Panc1 (cell line): Measurements from ENCODE around the gene SLC44A3. TPM values are rescaled to one million over a fixed set of nuclear protein-coding genes. Genes with fewer than 3 reads are reported as not detected.

Experiments used
- ATAC-seq: fragments of 200-7000 bp; cut with Tn5 transposase; 2 replicates; pipeline ENCODE4 v1.9.1; 2020; ENCODE audit warnings: mild to moderate bottlenecking, moderate library complexity
- BruUV-seq: library from RNA; stranded (reverse); fragments of 400-500 nt; replicated peaks from 2 replicates; lab custom pipeline; 2021; lab: Mats Ljungman, UMichigan
- CTCF ChIA-PET: fragments of 300-600 bp; sonication (Branson Sonifier 250); formaldehyde crosslinking; loops from one replicate; lab custom pipeline; 2022; ENCODE audit warnings: antibody characterized with exemption; lab: Charles Lee
- POLR2A ChIA-PET: fragments of 300-600 bp; sonication (Branson Sonifier 250); formaldehyde crosslinking; loops from one replicate; lab custom pipeline; 2022; ENCODE audit warnings: antibody characterized with exemption; lab: Charles Lee
- DNase-seq: peaks from one replicate; pipeline ENCODE4 v3.0.0-alpha.2; 2010; ENCODE audit warnings: low read depth, low spot score
- H3K27ac ChIP-seq: 2 replicates; pipeline ENCODE4 v1.5.1; 2011; ENCODE audit warnings: mild to moderate bottlenecking, low read length, inconsistent platforms
- H3K27me3 ChIP-seq: fragments of 200-500 bp; sonication (Bioruptor generic); 2 replicates; pipeline ENCODE4 v1.6.0; 2014; ENCODE audit warnings: low read length, inconsistent platforms; ENCODE audit not compliant: control insufficient read depth, insufficient read depth
- H3K36me3 ChIP-seq: fragments of 200-500 bp; sonication (Bioruptor generic); 2 replicates; pipeline ENCODE4 v1.5.1; 2014; ENCODE audit warnings: inconsistent platforms, mild to moderate bottlenecking, low read length, moderate library complexity; ENCODE audit not compliant: control insufficient read depth, insufficient read depth
- H3K4me1 ChIP-seq: 2 replicates; pipeline ENCODE4 v1.5.1; 2011; ENCODE audit warnings: inconsistent platforms, mild to moderate bottlenecking, low read length, moderate library complexity; ENCODE audit not compliant: control insufficient read depth, insufficient read depth
- H3K4me3 ChIP-seq, 2 experiments: 2 replicates each; pipeline ENCODE4 v1.5.1; 2011 to 2012; ENCODE audit warnings: low read depth in 2 of 2, low read length in 2 of 2, mild to moderate bottlenecking in 2 of 2, inconsistent platforms in 1 of 2, moderate library complexity in 1 of 2
- H3K9me3 ChIP-seq: fragments of 200-500 bp; sonication (Bioruptor generic); 2 replicates; pipeline ENCODE4 v1.5.1; 2014; ENCODE audit warnings: low read depth, mild to moderate bottlenecking, inconsistent platforms, low read length, moderate library complexity; ENCODE audit not compliant: control insufficient read depth, insufficient read depth
- POLR2AphosphoS5 ChIP-seq: IDR thresholded peaks from 2 replicates; pipeline ENCODE4 v1.6.1; 2012; ENCODE audit warnings: mild to moderate bottlenecking, low read depth, low read length, moderate library complexity
- SIN3A ChIP-seq: IDR thresholded peaks from 2 replicates; pipeline ENCODE4 v1.6.1; 2012; ENCODE audit warnings: low read depth, mild to moderate bottlenecking, low read length, moderate library complexity, borderline replicate concordance; ENCODE audit not compliant: insufficient read depth
- TCF7L2 ChIP-seq: IDR thresholded peaks from 2 replicates; pipeline ENCODE4 v1.6.1; 2011; ENCODE audit warnings: mild to moderate bottlenecking, low read depth, low read length, inconsistent platforms
- in situ Hi-C: cut with HindIII; loops from 2 replicates; pipeline ENCODE4 v1.10.0; 2016; ENCODE audit warnings: low sequenced_read_pairs, low pct_unique_long_range_greater_than_20kb
- intact Hi-C: fragments of 100-400 bp; cut with micrococcal nuclease; formaldehyde crosslinking; loops from one replicate; pipeline ENCODE4 v1.10.0; 2022; ENCODE audit not compliant: unreplicated experiment
- total RNA-seq: library from RNA; stranded (reverse); gene quantifications from one replicate; pipeline ENCODE4 v1.2.1, GENCODE V29; 2021; ENCODE audit not compliant: unreplicated experiment
- TF ChIP-seq, protein P1 (sequence below): fragments of 450-650 bp; IDR thresholded peaks from 2 replicates; pipeline ENCODE4 v1.5.1; 2017; ENCODE audit warnings: mild to moderate bottlenecking
- TF ChIP-seq, protein P2 (sequence below), 2 experiments: IDR thresholded peaks; 2 replicates each; pipeline ENCODE4 v1.6.1; 2011 to 2012; ENCODE audit warnings: low read depth in 2 of 2, control low read depth in 1 of 2, low read length in 1 of 2, mild to moderate bottlenecking in 1 of 2, moderate library complexity in 1 of 2; ENCODE audit not compliant: insufficient read depth in 1 of 2

SLC44A3 gene
- total RNA-seq, 1 experiment from 2014 or later, result 1.3 TPM

DNA sequence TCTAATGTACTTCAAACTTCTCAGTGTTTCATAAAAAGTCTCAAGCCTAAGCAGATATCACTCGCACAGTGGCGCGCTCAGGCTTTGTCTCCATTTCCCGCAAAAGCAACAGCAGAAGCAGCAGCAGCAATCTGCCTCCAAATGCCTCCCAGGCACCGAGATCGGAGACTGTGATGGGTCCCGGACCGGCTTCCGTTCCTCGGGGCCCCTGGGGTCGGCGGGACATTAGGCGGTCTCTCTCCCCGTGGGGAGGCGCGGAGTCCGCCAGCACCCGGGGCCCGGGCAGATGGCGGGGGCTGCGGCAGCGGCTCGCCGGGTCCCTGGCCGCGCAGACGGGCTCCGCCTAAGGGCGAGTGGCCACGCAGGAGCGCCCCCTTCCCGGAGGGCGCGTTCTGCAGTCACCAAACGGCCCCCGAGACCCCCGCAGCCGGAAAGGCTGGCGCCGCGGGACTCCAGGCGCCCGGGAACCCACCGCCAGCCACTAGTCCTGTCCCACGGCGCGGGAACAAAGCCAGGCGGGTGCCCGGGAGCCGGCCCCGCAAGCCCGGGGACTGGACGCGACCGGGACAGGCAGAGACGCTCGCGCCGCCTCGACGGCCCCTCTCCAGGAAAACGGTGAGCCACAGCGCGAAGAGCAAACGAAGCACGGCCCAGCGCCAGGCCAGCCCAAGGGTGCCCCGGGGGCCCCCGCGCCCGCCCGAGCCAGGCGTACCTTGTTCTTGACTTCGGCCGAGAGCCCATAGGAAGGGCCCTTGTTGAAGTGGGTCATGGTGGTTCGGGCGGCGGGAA is 106.2 kb downstream of the SLC44A3 start:
- ChIA-PET POLR2A (interaction anchor here (0.8 kb wide), 1 partner anchor 39 kb away, joined by 4 read pairs; no protein-coding TSS in a partner anchor), CTCF (no interaction called here)
- peaks cover 4% of the 10 kb centered on the region; the same call in 1 of the 2 replicates for H3K36me3 ChIP-seq
- H3K27me3 ChIP-seq, result no peaks in the 10 kb centered on the region
- no TSS peak for BruUV-seq
- no peaks in the 10 kb centered on the region for H3K9me3 ChIP-seq
- in situ Hi-C loops (no loop called here), intact Hi-C loops (loop anchor here (5.0 to 10.0 kb wide), 2 partner anchors 62 to 116 kb away; no protein-coding TSS in a partner anchor)
- peak overlapping the region; percentile 75 for H3K4me3 ChIP-seq
- ATAC-seq (peak; percentile 59), DNase-seq (no peak)
- peak overlapping the region; percentile 74 for H3K27ac ChIP-seq
- TF ChIP-seq POLR2AphosphoS5, result no peak
- TF ChIP-seq, protein P1, sequence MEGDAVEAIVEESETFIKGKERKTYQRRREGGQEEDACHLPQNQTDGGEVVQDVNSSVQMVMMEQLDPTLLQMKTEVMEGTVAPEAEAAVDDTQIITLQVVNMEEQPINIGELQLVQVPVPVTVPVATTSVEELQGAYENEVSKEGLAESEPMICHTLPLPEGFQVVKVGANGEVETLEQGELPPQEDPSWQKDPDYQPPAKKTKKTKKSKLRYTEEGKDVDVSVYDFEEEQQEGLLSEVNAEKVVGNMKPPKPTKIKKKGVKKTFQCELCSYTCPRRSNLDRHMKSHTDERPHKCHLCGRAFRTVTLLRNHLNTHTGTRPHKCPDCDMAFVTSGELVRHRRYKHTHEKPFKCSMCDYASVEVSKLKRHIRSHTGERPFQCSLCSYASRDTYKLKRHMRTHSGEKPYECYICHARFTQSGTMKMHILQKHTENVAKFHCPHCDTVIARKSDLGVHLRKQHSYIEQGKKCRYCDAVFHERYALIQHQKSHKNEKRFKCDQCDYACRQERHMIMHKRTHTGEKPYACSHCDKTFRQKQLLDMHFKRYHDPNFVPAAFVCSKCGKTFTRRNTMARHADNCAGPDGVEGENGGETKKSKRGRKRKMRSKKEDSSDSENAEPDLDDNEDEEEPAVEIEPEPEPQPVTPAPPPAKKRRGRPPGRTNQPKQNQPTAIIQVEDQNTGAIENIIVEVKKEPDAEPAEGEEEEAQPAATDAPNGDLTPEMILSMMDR, result peak; percentile 69
- TF ChIP-seq, protein P2, sequence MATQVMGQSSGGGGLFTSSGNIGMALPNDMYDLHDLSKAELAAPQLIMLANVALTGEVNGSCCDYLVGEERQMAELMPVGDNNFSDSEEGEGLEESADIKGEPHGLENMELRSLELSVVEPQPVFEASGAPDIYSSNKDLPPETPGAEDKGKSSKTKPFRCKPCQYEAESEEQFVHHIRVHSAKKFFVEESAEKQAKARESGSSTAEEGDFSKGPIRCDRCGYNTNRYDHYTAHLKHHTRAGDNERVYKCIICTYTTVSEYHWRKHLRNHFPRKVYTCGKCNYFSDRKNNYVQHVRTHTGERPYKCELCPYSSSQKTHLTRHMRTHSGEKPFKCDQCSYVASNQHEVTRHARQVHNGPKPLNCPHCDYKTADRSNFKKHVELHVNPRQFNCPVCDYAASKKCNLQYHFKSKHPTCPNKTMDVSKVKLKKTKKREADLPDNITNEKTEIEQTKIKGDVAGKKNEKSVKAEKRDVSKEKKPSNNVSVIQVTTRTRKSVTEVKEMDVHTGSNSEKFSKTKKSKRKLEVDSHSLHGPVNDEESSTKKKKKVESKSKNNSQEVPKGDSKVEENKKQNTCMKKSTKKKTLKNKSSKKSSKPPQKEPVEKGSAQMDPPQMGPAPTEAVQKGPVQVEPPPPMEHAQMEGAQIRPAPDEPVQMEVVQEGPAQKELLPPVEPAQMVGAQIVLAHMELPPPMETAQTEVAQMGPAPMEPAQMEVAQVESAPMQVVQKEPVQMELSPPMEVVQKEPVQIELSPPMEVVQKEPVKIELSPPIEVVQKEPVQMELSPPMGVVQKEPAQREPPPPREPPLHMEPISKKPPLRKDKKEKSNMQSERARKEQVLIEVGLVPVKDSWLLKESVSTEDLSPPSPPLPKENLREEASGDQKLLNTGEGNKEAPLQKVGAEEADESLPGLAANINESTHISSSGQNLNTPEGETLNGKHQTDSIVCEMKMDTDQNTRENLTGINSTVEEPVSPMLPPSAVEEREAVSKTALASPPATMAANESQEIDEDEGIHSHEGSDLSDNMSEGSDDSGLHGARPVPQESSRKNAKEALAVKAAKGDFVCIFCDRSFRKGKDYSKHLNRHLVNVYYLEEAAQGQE (IDR thresholded peaks at IDR 0.05; ENCODE audit: insufficient read depth in 1 of 2, low read depth in 2 of 2, low read length in 1 of 2), result no peak
- TF ChIP-seq TCF7L2, result no peak
- H3K4me1 ChIP-seq, result peaks cover 18% of the 10 kb centered on the region

DNA sequence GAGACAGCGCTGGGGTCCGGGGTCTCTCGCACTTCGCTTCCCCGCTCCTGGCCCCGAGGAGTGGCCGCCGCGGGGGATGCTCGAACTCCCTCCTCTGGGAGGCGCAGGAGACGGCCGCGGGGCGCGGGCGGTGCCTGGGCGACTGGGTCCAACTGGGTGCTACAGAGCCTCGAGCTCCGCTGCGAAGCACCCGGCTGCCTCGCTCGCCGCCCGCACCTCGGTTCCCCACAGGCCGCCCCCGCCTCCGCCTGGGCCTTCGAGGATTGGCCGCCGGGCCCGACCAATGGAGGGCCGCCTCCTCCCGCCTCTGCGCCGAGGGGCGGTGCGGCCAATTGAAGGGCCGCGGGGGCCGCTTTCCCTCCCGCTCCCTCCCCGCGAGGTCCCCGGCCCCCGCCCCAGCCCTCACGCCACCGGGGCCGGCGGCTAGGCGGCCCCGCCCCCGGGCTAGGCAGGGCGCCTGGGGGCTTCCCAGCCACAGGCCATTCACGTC is 106.8 kb downstream of the SLC44A3 start, which contains the start of gene CNN3:
Gene CNN3, minus strand, starts transcription at position 196 of the 490 bp plus-strand sequence. CDS start 216 bp downstream, outside the sequence.
- intact Hi-C loops (loop anchor here (5.0 to 10.0 kb wide), 2 partner anchors 62 to 115 kb away; no protein-coding TSS in a partner anchor), in situ Hi-C loops (no loop called here)
- H3K27me3 ChIP-seq, result no peaks in the 10 kb centered on the region
- TF ChIP-seq, protein P2 (IDR thresholded peaks at IDR 0.05; ENCODE audit: insufficient read depth in 1 of 2, low read depth in 2 of 2, low read length in 1 of 2), result no peak
- TF ChIP-seq SIN3A, result 0 out of 2 replicates have a peak, but pooled peaks have one; percentile 37
- peak; percentile 71 for TF ChIP-seq POLR2AphosphoS5
- peak within 1 kb of the TSS; percentile 75 for H3K4me3 ChIP-seq
- ChIA-PET CTCF (interaction anchor here (1.1 kb wide), 1 partner anchor 115 kb away, joined by 7 read pairs; no protein-coding TSS in a partner anchor), POLR2A (interaction anchor here (0.8 kb wide), 1 partner anchor 39 kb away, joined by 4 read pairs; no protein-coding TSS in a partner anchor)
- DNase-seq (no peak), ATAC-seq (peak; percentile 94)
- BruUV-seq, result no TSS peak
- H3K27ac ChIP-seq, result peak within 1 kb of the TSS; percentile 88
- H3K4me1 ChIP-seq, result peaks cover 18% of the 10 kb centered on the region
- H3K9me3 ChIP-seq, result no peaks in the 10 kb centered on the region
- H3K36me3 ChIP-seq, result peaks cover 4% of the 10 kb centered on the region; the same call in 1 of the 2 replicates
